ENCODE data around the gene SEPTIN7.

- TF ChIP-seq CTCF (IDR thresholded peaks at IDR 0.05 in 2 of 3, conservative IDR thresholded peaks at IDR 0.05 in 1 of 3; ENCODE audit: borderline replicate concordance in 1 of 3, insufficient read depth in 1 of 3, low read depth in 2 of 3, low read length in 2 of 3) (no peak), MAX (IDR thresholded peaks at IDR 0.05) (no peak), RAD21 (IDR thresholded peaks at IDR 0.05; ENCODE audit: low read depth) (no peak), POLR2AphosphoS5 (IDR thresholded peaks at IDR 0.05; ENCODE audit: low read depth, low read length) (no peak)
Measured at GRCh38 chr7:35799846-35800717, 775 bp upstream of the SEPTIN7 start.

Measured in HCT116 (cell line).